HG03521 (cell line): Measurements from ENCODE around the gene TRIO.

Experiments
- ATAC-seq: cut with Tn5 transposase; IDR thresholded peaks from one replicate; pipeline ENCODE4 v1.9.1; 2021; ENCODE audit warnings: mild to moderate bottlenecking, moderate library complexity; ENCODE audit not compliant: unreplicated experiment

The TRIO gene

GRCh38 chr5:14492331-14492964, 349.3 kb downstream of the TRIO start:
- ATAC-seq, result no peak

GRCh38 chr5:14495301-14495700, 352.2 kb downstream of the TRIO start:
- ATAC-seq, result no peak

DNA sequence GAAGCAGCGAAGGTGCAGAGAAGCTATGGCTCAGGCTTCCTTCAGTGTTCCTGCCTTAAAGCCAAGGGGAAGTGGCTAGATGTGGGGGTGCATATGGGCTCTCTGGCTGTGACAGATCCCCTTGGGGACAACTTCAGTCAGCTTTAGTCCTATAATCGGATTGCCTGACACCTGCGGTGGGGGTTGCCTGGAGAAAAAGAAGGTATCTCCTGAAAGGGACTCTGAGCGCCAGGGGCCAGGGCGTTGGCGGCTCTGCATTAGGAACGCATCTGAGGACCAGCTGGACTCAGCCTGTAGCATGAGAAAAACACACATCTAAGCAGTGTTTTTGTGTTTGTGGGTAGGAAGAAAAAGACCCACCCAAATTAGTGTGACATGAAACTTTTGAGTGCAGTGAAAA, 354.2 kb downstream of the TRIO start:
- no peak for ATAC-seq

DNA sequence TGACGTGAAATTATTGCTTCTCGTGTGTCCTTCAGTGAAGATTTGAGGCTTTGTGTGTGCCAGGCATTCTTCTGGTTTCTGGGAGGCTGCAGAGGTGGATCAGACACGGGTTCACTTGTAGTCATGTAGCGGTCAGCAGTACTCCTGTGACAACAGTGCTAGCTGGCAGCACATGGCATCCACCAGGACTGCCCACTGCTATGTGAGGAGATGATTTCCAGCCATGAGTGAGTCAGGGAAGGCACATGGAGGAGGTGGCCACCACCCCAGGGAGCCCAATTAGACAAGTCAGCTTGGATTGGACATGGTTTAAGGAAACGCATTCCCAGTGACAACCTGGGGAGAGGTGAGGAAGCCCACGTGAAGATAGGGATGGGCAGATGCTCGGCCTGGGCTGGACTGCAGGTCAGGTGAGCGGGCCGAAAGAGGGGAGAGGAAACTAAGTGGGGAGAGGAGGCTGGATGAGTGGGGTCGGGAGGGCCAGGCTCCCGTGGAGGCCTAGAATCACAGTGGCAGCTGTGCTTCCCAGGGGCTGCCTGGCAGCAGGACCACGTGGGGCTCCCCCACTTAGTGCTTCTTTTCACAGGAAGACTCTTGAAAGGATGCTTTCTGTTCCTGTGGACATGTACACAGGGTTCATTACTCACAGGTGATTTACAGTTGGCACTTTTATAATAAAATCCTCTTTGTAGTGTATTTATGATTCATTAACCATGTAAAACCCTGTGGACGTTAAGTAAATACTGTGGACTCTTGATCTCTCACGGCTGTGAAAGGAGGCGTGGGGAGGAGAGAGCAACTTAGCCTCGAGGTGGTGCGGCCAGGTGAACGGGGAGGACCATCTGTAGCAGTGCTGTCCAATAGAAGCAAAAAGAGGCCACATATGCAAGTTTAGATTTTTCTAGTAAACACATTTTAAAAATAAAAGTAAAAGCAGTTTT, 358.5 kb downstream of the TRIO start:
- ATAC-seq, result no peak

DNA sequence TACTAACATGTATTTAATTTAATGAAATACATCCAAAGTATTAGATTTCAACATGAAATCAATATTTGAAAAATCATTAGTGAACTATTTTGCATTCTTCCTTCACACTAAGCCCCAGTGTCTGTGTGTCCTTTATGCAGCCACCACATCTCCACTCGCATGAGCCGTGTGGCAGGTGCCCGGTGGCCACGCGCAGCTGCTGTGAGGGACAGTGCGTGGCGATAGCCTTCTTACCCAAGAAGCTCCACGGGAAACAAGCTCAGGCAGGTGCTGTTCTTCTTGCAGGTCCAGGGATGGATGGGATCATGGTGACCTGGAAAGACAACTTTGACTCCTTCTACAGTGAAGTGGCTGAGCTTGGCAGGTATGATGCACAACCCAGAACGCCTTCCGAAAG, 359.1 kb downstream of the TRIO start:
- ATAC-seq, result no peak

DNA sequence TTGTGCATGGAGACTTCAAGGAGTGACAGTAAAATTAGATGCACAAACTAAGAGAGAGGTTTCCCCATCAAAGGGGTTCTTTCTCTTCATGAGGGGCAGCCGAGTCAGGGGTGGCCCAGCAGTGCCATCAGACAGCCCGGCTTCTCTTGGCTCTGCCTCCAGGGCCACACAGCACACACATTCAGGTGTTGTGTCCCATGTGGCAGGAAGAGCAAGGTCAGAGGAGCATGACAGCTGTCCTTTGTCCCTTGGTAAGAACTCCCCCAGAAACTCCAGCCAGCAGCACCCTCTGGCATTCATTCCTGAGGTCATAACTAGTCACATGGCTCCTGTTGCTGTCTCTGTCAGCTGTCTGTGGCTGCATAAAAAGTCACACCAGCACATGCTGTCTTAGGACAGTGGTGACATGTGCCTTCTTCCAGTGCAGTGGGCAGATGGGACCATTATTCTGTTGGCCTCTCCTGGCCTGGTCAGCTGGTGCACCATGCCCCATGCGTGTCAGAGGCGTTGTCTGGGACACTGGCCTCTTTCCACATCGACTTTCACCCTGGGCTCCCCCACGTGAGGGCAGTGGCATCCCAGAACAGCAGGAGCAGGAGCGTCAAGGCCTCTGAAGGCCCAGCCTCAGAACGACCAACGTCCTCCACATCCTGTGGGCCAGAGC, 360.0 kb downstream of the TRIO start:
- no peak for ATAC-seq

DNA sequence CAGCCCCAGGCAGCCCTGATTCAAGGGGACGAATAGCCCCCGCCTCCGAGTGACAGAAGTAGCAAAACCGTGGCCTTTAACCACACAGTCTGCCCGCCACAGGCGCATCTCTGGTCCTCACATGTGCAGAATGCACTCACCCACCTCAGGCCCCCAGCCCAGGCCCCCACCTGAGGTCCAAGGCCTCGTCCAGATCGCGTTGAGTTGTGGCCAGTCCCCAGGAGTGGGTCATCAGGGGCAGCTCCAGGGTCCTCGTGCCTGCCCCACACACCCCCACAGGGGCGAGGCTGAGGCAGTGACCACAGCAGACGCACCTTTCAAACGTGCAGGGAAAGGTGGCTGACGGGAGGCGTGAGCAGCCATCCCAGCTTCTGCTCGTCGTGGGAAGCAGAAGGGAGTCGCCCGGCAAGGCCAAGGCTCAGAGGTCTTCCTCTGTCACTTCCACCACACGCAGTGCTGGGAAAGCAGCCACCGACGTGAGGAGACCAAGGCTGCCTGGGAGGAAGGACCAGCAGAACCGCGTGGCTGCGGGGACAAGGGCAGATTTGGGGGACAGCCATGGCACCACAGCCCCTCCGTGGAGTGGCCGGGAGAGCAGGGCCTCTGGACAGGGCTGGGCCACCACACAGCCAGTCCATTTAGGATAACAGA, 360.7 kb downstream of the TRIO start:
- ATAC-seq, result no peak

DNA sequence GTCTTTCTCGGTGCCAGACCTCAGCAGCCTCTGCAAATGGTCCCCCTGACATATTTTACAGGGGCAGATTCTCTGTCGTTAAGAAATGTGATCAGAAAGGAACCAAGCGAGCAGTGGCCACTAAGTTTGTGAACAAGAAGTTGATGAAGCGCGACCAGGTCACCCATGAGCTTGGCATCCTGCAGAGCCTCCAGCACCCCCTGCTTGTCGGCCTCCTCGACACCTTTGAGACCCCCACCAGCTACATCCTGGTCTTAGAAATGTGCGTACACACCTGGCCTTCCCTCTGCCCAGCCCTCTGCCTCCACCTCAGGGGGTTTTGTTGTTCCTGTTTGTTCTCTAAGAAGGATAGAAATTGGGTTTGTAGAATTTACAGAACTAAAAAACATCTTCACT, 361.2 kb downstream of the TRIO start:
- ATAC-seq, result no peak

DNA sequence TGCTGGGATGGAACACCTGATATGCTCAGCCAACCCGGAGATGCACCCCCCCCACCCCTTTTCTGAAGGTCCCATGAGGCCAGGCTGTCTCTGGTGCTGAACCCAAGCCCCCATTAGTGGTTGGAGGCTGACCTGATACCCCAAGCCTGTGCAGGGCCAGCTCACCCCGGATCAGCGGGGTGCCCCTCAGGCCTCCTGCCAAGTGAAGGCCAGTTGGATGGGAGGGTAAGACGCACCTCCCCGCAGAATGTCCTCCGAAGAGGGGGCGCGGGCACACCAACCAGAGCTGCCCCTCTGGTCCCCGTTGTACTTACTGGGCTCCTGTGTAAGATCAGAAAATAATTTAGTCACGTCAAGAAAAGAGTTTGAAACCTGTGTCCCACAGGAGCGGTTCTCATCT, 361.7 kb downstream of the TRIO start:
- ATAC-seq, result no peak

DNA sequence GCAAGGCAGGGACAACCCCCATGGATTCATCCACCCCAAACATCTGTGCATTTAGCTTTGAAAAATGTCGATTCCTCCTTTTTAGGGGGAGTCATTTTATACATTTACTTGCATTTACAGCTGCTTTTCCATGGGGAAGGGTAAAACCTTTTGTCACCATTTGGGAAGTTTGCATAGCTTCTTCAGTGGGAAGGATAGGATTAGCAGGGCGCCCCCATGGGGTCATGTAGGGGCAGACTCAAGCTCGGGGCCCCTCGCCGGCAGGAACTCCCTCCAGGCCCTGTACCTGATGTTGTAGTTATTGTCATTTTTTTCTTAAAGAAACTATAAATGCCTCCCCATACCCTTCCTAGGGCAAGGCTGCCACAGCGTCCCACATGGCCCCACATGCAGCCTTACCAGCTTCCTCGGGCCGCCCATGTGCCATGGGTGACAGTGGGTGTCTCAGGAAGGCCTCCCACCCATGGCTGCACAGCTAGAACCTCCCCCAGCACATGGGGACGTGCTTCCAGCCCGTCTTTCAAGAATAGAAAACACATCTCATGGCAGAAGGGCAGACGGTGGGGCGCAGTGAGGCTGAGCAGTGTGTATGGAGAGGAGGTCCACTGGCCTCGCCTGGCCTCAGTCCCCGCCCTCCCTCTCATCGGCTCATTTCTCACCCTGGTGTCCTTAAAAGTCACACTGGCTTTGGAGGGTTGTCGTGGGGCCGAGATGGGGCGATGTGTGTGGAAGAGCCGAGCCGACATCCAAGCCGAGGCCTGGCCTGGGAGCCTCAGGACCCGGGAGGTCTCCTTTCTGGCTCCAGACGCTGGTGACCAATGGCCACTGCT, 362.4 kb downstream of the TRIO start:
- no peak for ATAC-seq

DNA sequence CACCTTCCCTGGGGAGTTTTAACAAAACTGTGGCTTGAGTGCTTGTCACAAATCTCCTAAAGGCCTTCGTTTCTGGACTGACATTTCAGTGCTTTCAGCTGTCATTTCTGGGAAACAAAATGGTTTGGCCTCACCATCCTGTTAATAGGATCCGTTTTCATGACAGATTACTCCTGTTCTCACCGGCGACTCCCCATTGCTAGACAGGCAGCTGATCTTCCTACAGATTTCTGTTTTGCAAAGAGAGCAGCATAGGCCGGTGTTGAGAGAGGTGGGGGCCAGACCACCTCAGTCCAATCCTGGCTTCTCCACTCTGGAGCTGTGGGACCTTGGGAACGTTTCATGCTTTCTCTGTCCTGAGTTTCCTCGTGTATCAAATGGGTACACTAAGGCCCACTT, 363.0 kb downstream of the TRIO start:
- no peak for ATAC-seq

DNA sequence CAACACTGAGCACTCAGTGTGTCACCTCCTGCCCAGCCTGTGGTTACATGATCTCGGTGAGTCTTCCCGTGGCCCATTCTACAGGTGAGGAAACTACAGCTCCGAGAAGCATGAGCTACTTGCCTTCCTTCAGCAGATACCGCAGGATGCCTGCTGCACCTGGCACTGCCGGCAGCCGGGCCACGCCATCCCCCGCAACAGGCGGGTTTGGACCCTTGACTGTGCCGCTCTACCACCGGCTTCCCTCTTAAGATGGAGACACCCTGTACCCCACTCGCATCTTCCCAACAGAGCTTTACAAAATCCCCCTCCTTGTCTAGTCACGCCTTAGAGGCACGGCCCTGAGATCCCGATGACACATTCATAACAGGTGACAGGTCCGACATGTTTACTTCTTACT, 363.5 kb downstream of the TRIO start:
- no peak for ATAC-seq

DNA sequence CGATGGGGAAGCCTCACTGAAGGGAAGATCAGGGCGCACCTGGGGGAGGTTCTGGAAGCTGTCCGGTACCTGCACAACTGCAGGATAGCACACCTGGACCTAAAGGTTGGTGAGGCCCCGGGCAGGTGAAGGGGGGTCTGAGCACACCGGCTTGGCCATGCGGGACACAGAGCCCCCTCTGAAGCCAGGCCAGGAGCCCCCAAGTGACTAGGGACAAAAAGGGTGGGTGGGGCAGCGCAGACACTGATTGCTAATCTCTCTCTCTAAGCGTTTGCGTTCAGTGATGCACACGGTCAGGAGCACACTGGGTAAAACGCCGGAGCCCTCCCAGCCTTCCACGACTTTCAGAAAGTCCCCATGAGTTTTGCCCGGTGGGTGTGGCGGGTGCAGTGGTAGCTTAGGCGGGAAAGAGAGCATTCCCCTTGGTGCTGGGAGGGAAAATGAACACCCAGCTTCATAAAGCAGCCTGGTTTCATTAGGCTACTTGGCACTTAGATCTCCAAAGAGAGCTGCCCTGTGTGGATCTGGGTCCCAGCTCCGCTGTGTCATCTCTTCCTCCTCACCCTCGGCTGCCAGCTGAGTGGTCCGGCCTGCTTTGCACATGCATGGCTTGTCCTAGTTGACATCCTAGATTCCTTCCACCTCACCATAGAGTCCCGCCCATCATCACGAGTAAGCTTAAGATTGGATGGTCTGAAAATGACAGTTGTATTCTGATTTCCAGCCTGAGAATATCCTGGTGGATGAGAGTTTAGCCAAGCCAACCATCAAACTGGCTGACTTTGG, 364.2 kb downstream of the TRIO start:
- no peak for ATAC-seq

- ATAC-seq, result no peak
Observed at GRCh38 chr5:14508046-14508445, 364.9 kb downstream of the TRIO start.

- no peak for ATAC-seq
Observed at GRCh38 chr5:14509556-14509955, 366.4 kb downstream of the TRIO start.

DNA sequence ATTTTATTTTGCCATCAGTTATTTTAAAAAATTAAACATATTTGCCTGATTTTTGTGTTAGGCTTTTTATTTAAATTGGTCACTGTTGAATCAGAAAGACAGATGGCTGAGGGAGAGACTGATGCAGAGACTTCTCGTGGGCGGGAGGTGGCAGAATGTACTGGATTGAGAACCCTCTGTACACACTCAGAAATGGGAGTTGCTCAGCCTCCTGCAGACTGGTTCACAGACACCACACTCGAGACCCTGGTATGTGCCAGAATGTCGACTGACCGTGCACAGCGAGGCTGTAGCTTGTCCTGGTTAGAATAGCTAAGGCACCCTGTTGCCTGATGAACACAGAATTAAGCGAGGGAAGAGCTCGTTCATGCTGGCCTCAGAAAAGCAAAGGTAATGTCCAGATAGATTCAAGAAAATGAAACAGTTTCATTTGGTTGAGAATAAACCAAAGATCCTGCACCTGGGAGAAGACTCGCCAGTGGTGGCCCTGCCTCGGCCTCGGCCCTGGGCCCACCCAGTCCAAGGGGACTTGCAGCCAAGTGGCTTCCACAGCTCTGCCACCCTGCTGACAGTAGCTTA, 367.1 kb downstream of the TRIO start:
- ATAC-seq, result no peak

DNA sequence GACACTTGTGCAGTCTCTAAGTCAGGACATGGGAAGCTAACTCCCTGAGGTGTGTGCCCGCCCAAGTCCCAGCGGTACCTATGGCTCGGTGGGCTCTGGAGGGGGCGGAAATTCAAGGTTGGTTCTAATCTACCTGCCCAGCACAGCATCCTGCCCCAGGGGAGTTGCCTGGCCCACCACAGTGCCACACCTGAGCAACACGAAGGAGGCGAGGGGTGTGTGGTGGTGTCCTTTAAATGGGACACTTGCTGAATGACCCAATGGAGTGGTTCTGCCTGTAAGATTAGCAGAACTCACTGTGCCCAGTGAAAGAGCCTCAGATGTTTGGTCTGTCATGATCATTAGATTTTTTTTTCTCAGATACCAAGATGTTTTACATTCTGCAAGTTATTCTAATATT, 367.7 kb downstream of the TRIO start:
- ATAC-seq, result no peak

DNA sequence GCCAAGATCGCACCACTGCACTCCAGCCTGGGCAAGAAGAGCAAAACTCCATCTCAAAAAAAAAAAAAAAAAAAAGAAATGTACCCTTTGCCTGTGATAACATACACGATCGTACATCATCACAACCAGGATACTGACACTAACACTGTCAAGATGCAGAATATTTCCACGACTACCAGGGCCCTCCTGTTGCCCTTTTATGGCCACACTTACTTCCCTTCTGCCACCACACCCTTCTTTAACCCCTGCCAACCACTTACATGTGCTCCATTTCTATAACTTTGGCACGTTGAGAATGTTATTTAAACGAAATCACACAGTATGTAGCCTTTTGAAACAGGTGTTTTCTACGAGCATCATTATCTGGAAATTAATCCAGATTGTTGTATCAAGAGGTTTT, 369.4 kb downstream of the TRIO start:
- no peak for ATAC-seq

DNA sequence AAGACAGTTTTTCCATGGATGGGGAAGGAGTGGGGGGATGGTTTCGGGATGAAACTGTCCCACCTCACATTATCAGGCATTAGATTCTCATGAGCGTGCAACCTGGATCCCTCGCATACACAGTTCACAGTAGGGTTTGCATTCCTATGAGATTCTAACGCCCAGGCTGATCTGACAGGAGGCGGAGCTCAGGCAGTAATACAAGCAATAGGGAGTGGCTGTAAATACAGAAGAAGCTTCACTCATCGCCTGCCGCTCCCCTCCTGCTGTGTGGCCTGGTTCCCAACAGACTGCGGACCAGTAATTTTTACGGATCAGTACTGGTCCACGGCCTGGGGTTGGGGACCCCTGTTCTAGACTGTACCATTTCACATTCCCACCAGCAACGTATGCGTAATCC, 370.1 kb downstream of the TRIO start:
- no peak for ATAC-seq
